ENCODE measurements around the gene PTCH1.

PTCH1 gene

DNA sequence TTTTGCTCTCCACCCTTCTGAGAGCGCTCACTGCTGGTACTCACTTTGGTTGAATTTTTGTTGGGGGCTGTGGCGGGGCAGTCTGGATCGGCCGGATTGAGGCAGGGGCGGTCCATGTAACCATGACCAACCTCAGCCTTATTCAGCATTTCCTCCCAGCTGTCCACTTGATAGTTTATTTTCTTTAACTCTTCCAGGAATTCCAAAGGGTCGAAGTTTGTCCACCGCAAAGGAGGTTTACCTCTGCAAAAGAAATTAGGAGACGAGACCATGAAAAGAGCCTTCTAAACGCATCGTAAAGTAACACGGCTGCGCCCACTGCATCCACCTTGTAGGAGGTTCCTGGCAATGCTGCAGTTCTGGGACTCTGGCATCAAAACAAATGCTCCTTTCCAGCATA, 36.4 kb downstream of the PTCH1 start (continued):
- TF ChIP-seq ZNF843 (tag by site-specific recombination; IDR thresholded peaks at IDR 0.05) (no peak), ZBTB1 (tag by site-specific recombination; IDR thresholded peaks at IDR 0.05) (no peak)

DNA sequence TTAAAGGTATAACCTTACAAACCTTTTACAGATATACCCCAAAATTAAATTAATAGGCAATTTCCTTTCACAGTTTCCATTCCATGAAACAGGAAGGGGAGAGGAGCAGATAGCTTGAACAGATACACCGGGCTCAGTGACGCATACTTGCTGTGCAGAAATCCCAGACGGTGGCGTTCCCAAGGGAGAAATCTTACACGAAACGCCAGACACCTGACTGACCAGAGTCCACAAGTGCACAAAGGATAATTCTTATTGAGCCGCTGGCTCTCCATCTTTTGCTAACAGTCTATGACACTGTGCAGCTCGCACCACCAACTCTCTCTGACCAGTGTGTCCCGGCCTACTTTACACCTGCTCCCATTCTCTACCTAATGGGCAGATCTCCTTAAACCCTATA, 37.4 kb downstream of the PTCH1 start:
- no peaks in the 10 kb centered on the region for H3K9me3 ChIP-seq (ENCODE audit: control insufficient read depth, insufficient read depth, low read depth, low read length)
- H3K4me1 ChIP-seq (ENCODE audit: control insufficient read depth, insufficient read depth, low read length), result no peaks in the 10 kb centered on the region
- ChIA-PET CTCF (no interaction called here), POLR2A (no interaction called here)
- H3K4me3 ChIP-seq (ENCODE audit: low read depth, low read length), result no peak overlapping the region
- peaks cover 8 to 66% of the 10 kb centered on the region in 2 experiments for H3K36me3 ChIP-seq (ENCODE audit: control insufficient read depth in 2 of 2, insufficient read depth in 1 of 2, low read length in 2 of 2)
- H3K27ac ChIP-seq (ENCODE audit: extremely low read depth, low read depth, low read length), result no peak overlapping the region
- TF ChIP-seq, protein P1, sequence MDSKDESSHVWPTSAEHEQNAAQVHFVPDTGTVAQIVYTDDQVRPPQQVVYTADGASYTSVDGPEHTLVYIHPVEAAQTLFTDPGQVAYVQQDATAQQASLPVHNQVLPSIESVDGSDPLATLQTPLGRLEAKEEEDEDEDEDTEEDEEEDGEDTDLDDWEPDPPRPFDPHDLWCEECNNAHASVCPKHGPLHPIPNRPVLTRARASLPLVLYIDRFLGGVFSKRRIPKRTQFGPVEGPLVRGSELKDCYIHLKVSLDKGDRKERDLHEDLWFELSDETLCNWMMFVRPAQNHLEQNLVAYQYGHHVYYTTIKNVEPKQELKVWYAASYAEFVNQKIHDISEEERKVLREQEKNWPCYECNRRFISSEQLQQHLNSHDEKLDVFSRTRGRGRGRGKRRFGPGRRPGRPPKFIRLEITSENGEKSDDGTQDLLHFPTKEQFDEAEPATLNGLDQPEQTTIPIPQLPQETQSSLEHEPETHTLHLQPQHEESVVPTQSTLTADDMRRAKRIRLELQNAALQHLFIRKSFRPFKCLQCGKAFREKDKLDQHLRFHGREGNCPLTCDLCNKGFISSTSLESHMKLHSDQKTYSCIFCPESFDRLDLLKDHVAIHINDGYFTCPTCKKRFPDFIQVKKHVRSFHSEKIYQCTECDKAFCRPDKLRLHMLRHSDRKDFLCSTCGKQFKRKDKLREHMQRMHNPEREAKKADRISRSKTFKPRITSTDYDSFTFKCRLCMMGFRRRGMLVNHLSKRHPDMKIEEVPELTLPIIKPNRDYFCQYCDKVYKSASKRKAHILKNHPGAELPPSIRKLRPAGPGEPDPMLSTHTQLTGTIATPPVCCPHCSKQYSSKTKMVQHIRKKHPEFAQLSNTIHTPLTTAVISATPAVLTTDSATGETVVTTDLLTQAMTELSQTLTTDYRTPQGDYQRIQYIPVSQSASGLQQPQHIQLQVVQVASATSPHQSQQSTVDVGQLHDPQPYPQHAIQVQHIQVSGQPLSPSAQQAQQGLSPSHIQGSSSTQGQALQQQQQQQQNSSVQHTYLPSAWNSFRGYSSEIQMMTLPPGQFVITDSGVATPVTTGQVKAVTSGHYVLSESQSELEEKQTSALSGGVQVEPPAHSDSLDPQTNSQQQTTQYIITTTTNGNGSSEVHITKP (tag by site-specific recombination; IDR thresholded peaks at IDR 0.05), result no peak
- TF ChIP-seq HOXC10 (CRISPR knock-in tag; IDR thresholded peaks at IDR 0.05) (no peak), BCL11B (tag by site-specific recombination; IDR thresholded peaks at IDR 0.05; ENCODE audit: low read depth) (no peak)

DNA sequence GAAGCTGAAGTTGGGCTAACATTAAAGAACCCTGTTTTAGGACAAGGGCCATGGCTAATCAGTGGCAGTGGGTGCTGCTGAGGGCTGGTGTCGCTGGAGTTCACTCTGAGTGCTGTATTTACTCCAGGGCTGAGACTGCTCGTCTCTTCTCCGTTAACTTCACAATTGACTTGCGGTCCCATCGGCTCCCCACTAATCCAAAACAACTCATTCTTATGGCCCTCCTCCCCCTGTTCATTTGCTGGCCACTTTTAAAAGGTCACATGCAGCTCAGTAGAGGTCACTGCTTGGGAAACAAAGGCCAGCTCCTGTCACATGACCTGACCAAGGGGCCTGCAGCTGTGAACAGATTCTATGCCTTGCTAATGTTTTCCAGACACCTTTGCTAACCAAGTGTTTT, 38.4 kb downstream of the PTCH1 start:
- Histone ChIP-seq H3K4me1 (ENCODE audit: control insufficient read depth, insufficient read depth, low read length) (no peaks in the 10 kb centered on the region), H3K9me3 (ENCODE audit: control insufficient read depth, insufficient read depth, low read depth, low read length) (no peaks in the 10 kb centered on the region), H3K36me3 (ENCODE audit: control insufficient read depth in 2 of 2, insufficient read depth in 1 of 2, low read length in 2 of 2) (peaks cover 15 to 73% of the 10 kb centered on the region in 2 experiments), H3K27ac (ENCODE audit: extremely low read depth, low read depth, low read length) (no peak overlapping the region), H3K4me3 (ENCODE audit: low read depth, low read length) (no peak overlapping the region)
- ChIA-PET CTCF (interaction anchor here (1.0 kb wide), 1 partner anchor 24 kb away, joined by 3 read pairs; no protein-coding TSS in a partner anchor), POLR2A (interaction anchor here (1.2 kb wide), 1 partner anchor 31 kb away, joined by 5 read pairs; no protein-coding TSS in a partner anchor)
- no peak for TF ChIP-seq SALL2 (tag by site-specific recombination; IDR thresholded peaks at IDR 0.05; ENCODE audit: borderline replicate concordance)
- TF ChIP-seq ZNF416 (tag by site-specific recombination; IDR thresholded peaks at IDR 0.05), result no peak
- no peak for TF ChIP-seq ZNF37A (tag by site-specific recombination; IDR thresholded peaks at IDR 0.05)
- no peak for TF ChIP-seq ZIC2 (tag by site-specific recombination; IDR thresholded peaks at IDR 0.05)
- no peak for TF ChIP-seq ZNF341 (tag by site-specific recombination; IDR thresholded peaks at IDR 0.05; ENCODE audit: low read depth)
- TF ChIP-seq ZNF776 (tag by site-specific recombination; IDR thresholded peaks at IDR 0.05; ENCODE audit: borderline replicate concordance), result no peak
- TF ChIP-seq ZNF211 (tag by site-specific recombination; IDR thresholded peaks at IDR 0.05; ENCODE audit: low read depth), result no peak
- no peak for TF ChIP-seq ZNF510 (tag by site-specific recombination; IDR thresholded peaks at IDR 0.05; ENCODE audit: insufficient replicate concordance)
- no peak for TF ChIP-seq GLIS1 (tag by site-specific recombination; IDR thresholded peaks at IDR 0.05)
- no peak for TF ChIP-seq ZNF138 (tag by site-specific recombination; IDR thresholded peaks at IDR 0.05; ENCODE audit: borderline replicate concordance)
- TF ChIP-seq, protein P2, sequence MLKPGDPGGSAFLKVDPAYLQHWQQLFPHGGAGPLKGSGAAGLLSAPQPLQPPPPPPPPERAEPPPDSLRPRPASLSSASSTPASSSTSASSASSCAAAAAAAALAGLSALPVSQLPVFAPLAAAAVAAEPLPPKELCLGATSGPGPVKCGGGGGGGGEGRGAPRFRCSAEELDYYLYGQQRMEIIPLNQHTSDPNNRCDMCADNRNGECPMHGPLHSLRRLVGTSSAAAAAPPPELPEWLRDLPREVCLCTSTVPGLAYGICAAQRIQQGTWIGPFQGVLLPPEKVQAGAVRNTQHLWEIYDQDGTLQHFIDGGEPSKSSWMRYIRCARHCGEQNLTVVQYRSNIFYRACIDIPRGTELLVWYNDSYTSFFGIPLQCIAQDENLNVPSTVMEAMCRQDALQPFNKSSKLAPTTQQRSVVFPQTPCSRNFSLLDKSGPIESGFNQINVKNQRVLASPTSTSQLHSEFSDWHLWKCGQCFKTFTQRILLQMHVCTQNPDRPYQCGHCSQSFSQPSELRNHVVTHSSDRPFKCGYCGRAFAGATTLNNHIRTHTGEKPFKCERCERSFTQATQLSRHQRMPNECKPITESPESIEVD (tag by site-specific recombination; IDR thresholded peaks at IDR 0.05), result no peak
- TF ChIP-seq ZNF701 (tag by site-specific recombination; IDR thresholded peaks at IDR 0.05), result no peak
- TF ChIP-seq ZNF266 (tag by site-specific recombination; IDR thresholded peaks at IDR 0.05; ENCODE audit: low read depth), result no peak
- TF ChIP-seq ZNF529 (tag by site-specific recombination; IDR thresholded peaks at IDR 0.05; ENCODE audit: insufficient replicate concordance), result no peak
- no peak for TF ChIP-seq ZNF24 (tag by site-specific recombination; IDR thresholded peaks at IDR 0.05)
- TF ChIP-seq, protein P3, sequence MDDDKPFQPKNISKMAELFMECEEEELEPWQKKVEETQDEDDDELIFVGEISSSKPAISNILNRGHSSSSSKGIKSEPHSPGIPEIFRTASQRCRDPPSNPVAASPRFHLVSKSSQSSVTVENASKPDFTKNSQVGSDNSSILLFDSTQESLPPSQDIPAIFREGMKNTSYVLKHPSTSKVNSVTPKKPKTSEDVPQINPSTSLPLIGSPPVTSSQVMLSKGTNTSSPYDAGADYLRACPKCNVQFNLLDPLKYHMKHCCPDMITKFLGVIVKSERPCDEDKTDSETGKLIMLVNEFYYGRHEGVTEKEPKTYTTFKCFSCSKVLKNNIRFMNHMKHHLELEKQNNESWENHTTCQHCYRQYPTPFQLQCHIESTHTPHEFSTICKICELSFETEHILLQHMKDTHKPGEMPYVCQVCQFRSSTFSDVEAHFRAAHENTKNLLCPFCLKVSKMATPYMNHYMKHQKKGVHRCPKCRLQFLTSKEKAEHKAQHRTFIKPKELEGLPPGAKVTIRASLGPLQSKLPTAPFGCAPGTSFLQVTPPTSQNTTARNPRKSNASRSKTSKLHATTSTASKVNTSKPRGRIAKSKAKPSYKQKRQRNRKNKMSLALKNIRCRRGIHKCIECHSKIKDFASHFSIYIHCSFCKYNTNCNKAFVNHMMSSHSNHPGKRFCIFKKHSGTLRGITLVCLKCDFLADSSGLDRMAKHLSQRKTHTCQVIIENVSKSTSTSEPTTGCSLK (tag by site-specific recombination; IDR thresholded peaks at IDR 0.05), result no peak

All from HEK293 (cell line).